ENCODE measurements around the gene TRIL.

The TRIL gene

GRCh38 chr7:28937619-28938018, 20.5 kb downstream of the TRIL start:
- DNase-seq, result no peak

- DNase-seq, result no peak
Observed at GRCh38 chr7:28937103-28937502, 21.0 kb downstream of the TRIL start.

GRCh38 chr7:28933846-28934320, 24.2 kb downstream of the TRIL start:
- DNase-seq, result no peak

GRCh38 chr7:28931565-28931964, 26.6 kb downstream of the TRIL start:
- DNase-seq, result no peak

- DNase-seq, result peak; percentile 95
Observed at GRCh38 chr7:28926871-28927597, 31.1 kb downstream of the TRIL start.

- DNase-seq, result peak; percentile 87
Observed at GRCh38 chr7:28922624-28923331, 35.4 kb downstream of the TRIL start.

- DNase-seq, result peak; percentile 75
Observed at GRCh38 chr7:28921822-28922221, 36.3 kb downstream of the TRIL start.

GRCh38 chr7:28920424-28920823, 37.7 kb downstream of the TRIL start:
- DNase-seq, result no peak

GRCh38 chr7:28919510-28919909, 38.6 kb downstream of the TRIL start:
- no peak for DNase-seq

GRCh38 chr7:28908775-28909174, 49.4 kb downstream of the TRIL start:
- no peak for DNase-seq

- no peak for DNase-seq
Observed at GRCh38 chr7:28905464-28905863, 52.7 kb downstream of the TRIL start.

- no peak for DNase-seq
Observed at GRCh38 chr7:28904578-28905048, 53.5 kb downstream of the TRIL start.

GRCh38 chr7:28903730-28904577, 54.2 kb downstream of the TRIL start:
- no peak for DNase-seq

All from suppressor macrophage treated with lipopolysaccharide for 4 hours (primary cell).